HL-60 (cell line): ENCODE results near the gene CCNY.

Experiments used
- TF ChIP-seq, protein P1 (sequence below): IDR thresholded peaks from 2 replicates; pipeline ENCODE4 v1.6.1; 2012; ENCODE audit warnings: low read depth; ENCODE audit not compliant: insufficient replicate concordance
- TF ChIP-seq, protein P2 (sequence below): IDR thresholded peaks from one replicate; pipeline ENCODE4 v1.5.1; 2011; ENCODE audit warnings: low read length, control low read depth, inconsistent platforms; ENCODE audit not compliant: insufficient read depth

DNA sequence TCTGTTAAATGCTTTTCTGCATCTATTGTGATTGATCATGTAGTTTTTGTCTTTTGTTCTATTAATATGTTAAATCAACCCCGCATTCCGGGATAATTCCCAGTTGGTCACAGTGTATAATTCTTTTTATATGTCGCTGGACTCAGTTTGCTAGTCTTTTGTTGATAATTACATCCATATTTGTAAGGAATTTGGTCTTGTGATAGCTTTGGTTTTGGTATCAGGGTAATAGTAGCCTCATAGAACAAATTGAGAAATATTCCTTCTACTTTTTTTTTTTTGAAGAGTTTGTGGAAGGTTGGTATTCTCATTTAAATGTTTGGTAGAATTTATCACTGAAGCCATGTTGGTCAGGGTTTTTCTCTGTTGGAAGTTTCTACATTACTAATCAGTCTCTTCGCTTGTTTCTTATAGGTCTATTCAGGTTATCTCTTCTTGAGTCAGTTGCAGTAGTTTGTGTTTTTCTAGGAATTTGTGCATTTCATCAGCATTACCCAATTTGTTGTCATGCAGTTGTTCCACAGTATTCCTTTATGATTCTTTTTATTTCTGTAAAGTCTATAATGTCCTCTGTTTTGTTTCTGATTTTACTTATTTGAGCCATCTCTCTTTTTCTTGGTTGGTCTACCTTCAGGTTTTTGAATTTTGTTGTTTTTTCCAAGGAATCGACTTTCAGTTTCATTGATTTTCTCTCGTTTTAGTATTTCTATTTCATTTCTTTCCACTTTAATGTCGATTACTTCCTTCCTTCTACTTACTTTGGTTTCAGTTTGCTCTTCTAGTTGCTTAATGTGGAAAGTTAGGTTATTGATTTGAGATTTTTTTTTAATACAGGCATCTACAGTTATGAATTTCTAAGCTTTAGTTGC is 204.2 kb downstream of the CCNY start:
- TF ChIP-seq, protein P1, sequence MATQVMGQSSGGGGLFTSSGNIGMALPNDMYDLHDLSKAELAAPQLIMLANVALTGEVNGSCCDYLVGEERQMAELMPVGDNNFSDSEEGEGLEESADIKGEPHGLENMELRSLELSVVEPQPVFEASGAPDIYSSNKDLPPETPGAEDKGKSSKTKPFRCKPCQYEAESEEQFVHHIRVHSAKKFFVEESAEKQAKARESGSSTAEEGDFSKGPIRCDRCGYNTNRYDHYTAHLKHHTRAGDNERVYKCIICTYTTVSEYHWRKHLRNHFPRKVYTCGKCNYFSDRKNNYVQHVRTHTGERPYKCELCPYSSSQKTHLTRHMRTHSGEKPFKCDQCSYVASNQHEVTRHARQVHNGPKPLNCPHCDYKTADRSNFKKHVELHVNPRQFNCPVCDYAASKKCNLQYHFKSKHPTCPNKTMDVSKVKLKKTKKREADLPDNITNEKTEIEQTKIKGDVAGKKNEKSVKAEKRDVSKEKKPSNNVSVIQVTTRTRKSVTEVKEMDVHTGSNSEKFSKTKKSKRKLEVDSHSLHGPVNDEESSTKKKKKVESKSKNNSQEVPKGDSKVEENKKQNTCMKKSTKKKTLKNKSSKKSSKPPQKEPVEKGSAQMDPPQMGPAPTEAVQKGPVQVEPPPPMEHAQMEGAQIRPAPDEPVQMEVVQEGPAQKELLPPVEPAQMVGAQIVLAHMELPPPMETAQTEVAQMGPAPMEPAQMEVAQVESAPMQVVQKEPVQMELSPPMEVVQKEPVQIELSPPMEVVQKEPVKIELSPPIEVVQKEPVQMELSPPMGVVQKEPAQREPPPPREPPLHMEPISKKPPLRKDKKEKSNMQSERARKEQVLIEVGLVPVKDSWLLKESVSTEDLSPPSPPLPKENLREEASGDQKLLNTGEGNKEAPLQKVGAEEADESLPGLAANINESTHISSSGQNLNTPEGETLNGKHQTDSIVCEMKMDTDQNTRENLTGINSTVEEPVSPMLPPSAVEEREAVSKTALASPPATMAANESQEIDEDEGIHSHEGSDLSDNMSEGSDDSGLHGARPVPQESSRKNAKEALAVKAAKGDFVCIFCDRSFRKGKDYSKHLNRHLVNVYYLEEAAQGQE = no peak
- TF ChIP-seq, protein P2, sequence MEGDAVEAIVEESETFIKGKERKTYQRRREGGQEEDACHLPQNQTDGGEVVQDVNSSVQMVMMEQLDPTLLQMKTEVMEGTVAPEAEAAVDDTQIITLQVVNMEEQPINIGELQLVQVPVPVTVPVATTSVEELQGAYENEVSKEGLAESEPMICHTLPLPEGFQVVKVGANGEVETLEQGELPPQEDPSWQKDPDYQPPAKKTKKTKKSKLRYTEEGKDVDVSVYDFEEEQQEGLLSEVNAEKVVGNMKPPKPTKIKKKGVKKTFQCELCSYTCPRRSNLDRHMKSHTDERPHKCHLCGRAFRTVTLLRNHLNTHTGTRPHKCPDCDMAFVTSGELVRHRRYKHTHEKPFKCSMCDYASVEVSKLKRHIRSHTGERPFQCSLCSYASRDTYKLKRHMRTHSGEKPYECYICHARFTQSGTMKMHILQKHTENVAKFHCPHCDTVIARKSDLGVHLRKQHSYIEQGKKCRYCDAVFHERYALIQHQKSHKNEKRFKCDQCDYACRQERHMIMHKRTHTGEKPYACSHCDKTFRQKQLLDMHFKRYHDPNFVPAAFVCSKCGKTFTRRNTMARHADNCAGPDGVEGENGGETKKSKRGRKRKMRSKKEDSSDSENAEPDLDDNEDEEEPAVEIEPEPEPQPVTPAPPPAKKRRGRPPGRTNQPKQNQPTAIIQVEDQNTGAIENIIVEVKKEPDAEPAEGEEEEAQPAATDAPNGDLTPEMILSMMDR = no peak
